GM12878 (cell line): Measurements from ENCODE around the gene ARRB2. TPM values are rescaled to one million over a fixed set of nuclear protein-coding genes. Genes with fewer than 3 reads are reported as not detected.

Source experiments
- ATAC-seq: fragments of 200-7000 bp; cut with Tn5 transposase; 3 replicates; pipeline ENCODE4 v1.9.1; 2020; ENCODE audit warnings: mild to moderate bottlenecking, moderate library complexity
- BruUV-seq: library from RNA; stranded (reverse); fragments of 400-500 nt; replicated peaks from 2 replicates; lab custom pipeline; 2021; lab: Mats Ljungman, UMichigan
- CTCF ChIA-PET: fragments of 300-600 bp; sonication (Branson Sonifier 250); formaldehyde crosslinking; extraction: SDS; loops from one replicate; lab custom pipeline; 2021; ENCODE audit warnings: inconsistent platforms; lab: Yijun Ruan, JAX
- POLR2A ChIA-PET: fragments of 350-600 bp; formaldehyde crosslinking; extraction: SDS; loops from one replicate; lab custom pipeline; 2021; ENCODE audit warnings: inconsistent platforms; lab: Charles Lee
- RAD21 ChIA-PET: fragments of 300-600 bp; sonication (Branson Sonifier 250); formaldehyde crosslinking; loops from one replicate; lab custom pipeline; 2023; ENCODE audit warnings: antibody characterized with exemption; ENCODE audit not compliant: unreplicated experiment; lab: Charles Lee
- SMC1A ChIA-PET: fragments of 300-600 bp; sonication (Branson Sonifier 250); formaldehyde crosslinking; loops from one replicate; lab custom pipeline; 2023; ENCODE audit not compliant: unreplicated experiment, uncharacterized antibody; lab: Charles Lee
- DNase-seq: peaks from one replicate; pipeline ENCODE4 v3.0.0-alpha.2; 2011; ENCODE audit warnings: low read depth, low spot score
- FAIRE-seq: peaks from 3 replicates; lab custom pipeline; 2011; peaks lifted over from hg19 to GRCh38; lab: Jason Lieb, UNC
- H2AFZ ChIP-seq: 2 replicates; pipeline ENCODE4 v1.6.0; 2011; ENCODE audit warnings: low read depth, low read length, control low read depth; ENCODE audit not compliant: control insufficient read depth
- H3K27ac ChIP-seq: 2 replicates; pipeline ENCODE4 v1.5.1; 2011; ENCODE audit warnings: control low read depth; ENCODE audit not compliant: control insufficient read depth, insufficient read depth
- H3K27me3 ChIP-seq, 2 experiments: replicated peaks in 1 of 2; 2 replicates each; pipeline versions ENCODE4 v1.6.0 to v1.6.1; 2011; ENCODE audit warnings: low read length in 1 of 2; ENCODE audit not compliant: control insufficient read depth in 2 of 2, insufficient read depth in 2 of 2
- H3K36me3 ChIP-seq, 2 experiments: 2 replicates each; pipeline ENCODE4 v1.5.1; 2011; ENCODE audit warnings: low read length in 1 of 2; ENCODE audit not compliant: control insufficient read depth in 2 of 2, insufficient read depth in 2 of 2
- H3K4me1 ChIP-seq: 2 replicates; pipeline ENCODE4 v1.6.1; 2011; ENCODE audit warnings: mild to moderate bottlenecking, low read length, moderate library complexity, mixed read lengths; ENCODE audit not compliant: control insufficient read depth, insufficient read depth
- H3K4me2 ChIP-seq: 2 replicates; pipeline ENCODE4 v1.6.0; 2011; ENCODE audit warnings: control low read depth; ENCODE audit not compliant: control insufficient read depth, insufficient read depth
- H3K4me3 ChIP-seq: fragments of 200-600 bp; sonication (generic); 2 replicates; pipeline ENCODE4 v1.5.1; 2016
- H3K79me2 ChIP-seq: 2 replicates; pipeline ENCODE4 v1.6.0; 2011; ENCODE audit warnings: low read length; ENCODE audit not compliant: control insufficient read depth, insufficient read depth
- H3K9ac ChIP-seq: 2 replicates; pipeline ENCODE4 v1.8.0; 2011; ENCODE audit warnings: low read length, control low read depth, mixed read lengths; ENCODE audit not compliant: control insufficient read depth, insufficient read depth
- H3K9me3 ChIP-seq: replicated peaks from 3 replicates; pipeline ENCODE4 v1.5.1; 2011; ENCODE audit warnings: mild to moderate bottlenecking, low read length; ENCODE audit not compliant: control insufficient read depth, insufficient read depth
- H4K20me1 ChIP-seq: 2 replicates; pipeline ENCODE4 v1.6.0; 2011; ENCODE audit not compliant: control insufficient read depth, insufficient read depth
- CBX5 ChIP-seq: sonication (generic); IDR thresholded peaks from 2 replicates; pipeline ENCODE4 v1.6.1; 2016; ENCODE audit warnings: low read depth, moderate library complexity, mild to moderate bottlenecking, inconsistent platforms
- DPF2 ChIP-seq: fragments of 450-650 bp; IDR thresholded peaks from 2 replicates; pipeline ENCODE4 v1.6.1; 2017; ENCODE audit warnings: mild to moderate bottlenecking
- EED ChIP-seq: sonication (generic); IDR thresholded peaks from 2 replicates; pipeline ENCODE4 v1.6.1; 2016; ENCODE audit warnings: antibody characterized with exemption, low read depth
- GATAD2B ChIP-seq: fragments of 450-650 bp; conservative IDR thresholded peaks from 2 replicates; pipeline ENCODE4 v1.6.1; 2017; ENCODE audit warnings: low read depth, mild to moderate bottlenecking, moderate library complexity
- IKZF2 ChIP-seq, 2 experiments: fragments of 450-650 bp; IDR thresholded peaks; 2 replicates each; pipeline ENCODE4 v1.6.1; 2017; ENCODE audit warnings: mild to moderate bottlenecking in 2 of 2, moderate library complexity in 2 of 2
- IRF4 ChIP-seq: IDR thresholded peaks from 2 replicates; pipeline ENCODE4 v1.6.1; 2011; ENCODE audit warnings: low read depth, low read length
- IRF5 ChIP-seq: fragments of 450-650 bp; IDR thresholded peaks from 2 replicates; pipeline ENCODE4 v1.6.1; 2017; ENCODE audit warnings: borderline replicate concordance
- KAT2A ChIP-seq: conservative IDR thresholded peaks from 2 replicates; pipeline ENCODE4 v1.6.1; 2011; ENCODE audit warnings: low read depth, low read length; ENCODE audit not compliant: control insufficient read depth
- RB1 ChIP-seq: fragments of 450-650 bp; formaldehyde crosslinking; IDR thresholded peaks from 2 replicates; pipeline ENCODE4 v1.6.1; 2017; ENCODE audit warnings: mild to moderate bottlenecking, borderline replicate concordance
- SIN3A ChIP-seq: IDR thresholded peaks from 2 replicates; pipeline ENCODE4 v1.6.1; 2012; ENCODE audit warnings: low read depth, low read length, improper control_type of control experiment
- SMAD5 ChIP-seq: IDR thresholded peaks from 2 replicates; pipeline ENCODE4 v1.6.1; 2016; ENCODE audit warnings: antibody characterized with exemption, low read depth
- SPI1 ChIP-seq: IDR thresholded peaks from 2 replicates; pipeline ENCODE4 v1.6.1; 2011; ENCODE audit warnings: low read depth, mild to moderate bottlenecking, low read length, moderate library complexity, borderline replicate concordance; ENCODE audit not compliant: insufficient read depth
- SUZ12 ChIP-seq: fragments of 200-600 bp; sonication (generic); IDR thresholded peaks from one replicate; pipeline ENCODE4 v1.6.1; 2018; ENCODE audit warnings: antibody characterized with exemption, mild to moderate bottlenecking; ENCODE audit not compliant: unreplicated experiment
- TARDBP ChIP-seq: IDR thresholded peaks from 2 replicates; pipeline ENCODE4 v1.6.1; 2016; ENCODE audit warnings: borderline replicate concordance
- USF1 ChIP-seq: IDR thresholded peaks from 2 replicates; pipeline ENCODE4 v1.6.1; 2011; ENCODE audit warnings: borderline replicate concordance, low read depth, mild to moderate bottlenecking, moderate library complexity, mixed read lengths, low read length; ENCODE audit not compliant: insufficient read depth; ENCODE audit errors: extremely low read length
- WRNIP1 ChIP-seq: IDR thresholded peaks from 2 replicates; pipeline ENCODE4 v1.6.1; 2011; ENCODE audit warnings: low read depth, low read length, improper control_type of control experiment, borderline replicate concordance
- YY1 ChIP-seq: IDR thresholded peaks from 2 replicates; pipeline ENCODE4 v1.6.1; 2011; ENCODE audit warnings: low read depth, mild to moderate bottlenecking, low read length
- ZBTB33 ChIP-seq: fragments of 450-650 bp; IDR thresholded peaks from 2 replicates; pipeline ENCODE4 v1.6.1; 2017; ENCODE audit warnings: mild to moderate bottlenecking
- ZNF384 ChIP-seq: IDR thresholded peaks from 2 replicates; pipeline ENCODE4 v1.6.1; 2012; ENCODE audit warnings: low read depth, mild to moderate bottlenecking, low read length, improper control_type of control experiment, borderline replicate concordance
- WGBS: methylation state at CpG from one replicate; pipeline ENCODE4 v1.1.6; 2016; ENCODE audit warnings: low lambda C conversion rate; ENCODE audit not compliant: insufficient replicate concordance, insufficient coverage; ENCODE audit errors: missing lambda C conversion rate; 5-methylcytosine and 5-hydroxymethylcytosine counted together
- in situ Hi-C: fragments of 300-500 bp; cut with MboI; formaldehyde crosslinking; loops from 9 replicates; pipeline ENCODE4 v1.14.3; 2018; ENCODE audit warnings: mixed read lengths
- intact Hi-C: fragments of 100-400 bp; cut with micrococcal nuclease; formaldehyde crosslinking; loops from one replicate; pipeline ENCODE4 v1.14.2; 2022; ENCODE audit not compliant: unreplicated experiment
- polyA plus RNA-seq, 11 experiments: library from polyadenylated mRNA; depleted of rRNA in 4 of 11; unstranded in 6 of 11; stranded (reverse) in 5 of 11; fragments of >200 nt; fragmentation: Nextera tagmentation in 4 of 11; fragmentation: Illumina TruSeq in 1 of 11; extraction: Ambion mirVana in 4 of 11; extraction: Trizol in 1 of 11; gene quantifications; 1 replicate in 1 of 11; 2 replicates in 10 of 11; pipeline versions ENCODE4 v1.2.1 to v1.2.3, GENCODE V29; 2011 to 2016; ENCODE audit warnings: inconsistent platforms in 2 of 11, missing spikeins in 2 of 11, low read depth in 1 of 11
- total RNA-seq, 4 experiments: library from RNA; depleted of rRNA in 3 of 4; stranded (reverse); fragments of >200 nt in 3 of 4; fragmentation: Illumina TruSeq in 1 of 4; extraction: Trizol in 1 of 4; gene quantifications; 2 replicates each; pipeline versions ENCODE4 v1.2.1 to v1.2.3, GENCODE V29; 2013 to 2021
- TF ChIP-seq, protein P1 (sequence below): IDR thresholded peaks from 2 replicates; pipeline ENCODE4 v1.6.1; 2011; ENCODE audit warnings: mild to moderate bottlenecking, low read depth, low read length, moderate library complexity; ENCODE audit not compliant: insufficient replicate concordance

ARRB2 gene
- total and polyA plus RNA-seq, 10 of the 15 experiments (the other 5 are each of a cell fraction or from before 2014, with no cell fraction given) = 6.5 to 75.2 (median 43.1) TPM

DNA sequence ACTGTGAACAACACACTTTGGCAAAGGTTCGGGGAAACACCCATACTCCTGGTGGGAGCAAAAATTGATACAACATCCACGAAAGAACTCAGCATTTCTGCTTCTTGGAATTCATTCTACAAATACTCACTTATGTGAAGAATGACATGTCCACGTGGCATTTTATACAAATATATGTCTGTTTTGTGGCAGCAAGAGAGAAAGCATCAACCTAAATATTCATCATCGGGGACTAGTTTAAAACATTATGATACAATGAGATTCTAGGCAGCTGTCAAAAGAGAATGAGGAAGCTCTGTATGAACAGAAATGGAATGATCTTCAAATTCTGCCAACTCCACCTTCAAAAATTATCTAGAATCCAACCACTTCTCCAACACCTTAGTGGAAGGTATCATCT is 43.3 kb upstream of the ARRB2 start (continued):
- TF ChIP-seq RB1 (no peak), SPI1 (no peak), YY1 (no peak), KAT2A (no peak), IRF4 (no peak), ZNF384 (no peak), ZBTB33 (no peak)
- TF ChIP-seq, all 136 proteins: peak for 0

GRCh38 chr17:4672055-4672630 is 38.3 kb upstream of the ARRB2 start:
- Histone ChIP-seq H3K4me1 (no peaks in the 10 kb centered on the region), H3K4me3 (no peak overlapping the region), H4K20me1 (no peaks in the 10 kb centered on the region), H3K79me2 (no peaks in the 10 kb centered on the region), H3K9ac (no peak overlapping the region), H3K36me3 (peaks cover 20 to 40% of the 10 kb centered on the region in 2 experiments; a peak in 3 of 4 replicates), H3K27ac (no peak overlapping the region), H3K27me3 (no peaks in the 10 kb centered on the region), H3K9me3 (no peaks in the 10 kb centered on the region), H2AFZ (no peak overlapping the region), H3K4me2 (no peak overlapping the region)
- no peak for ATAC-seq
- SMC1A ChIA-PET = no interaction called here
- FAIRE-seq = no peak
- DNase-seq = no peak
- CTCF ChIA-PET = no interaction called here
- POLR2A ChIA-PET = no interaction called here
- RAD21 ChIA-PET = no interaction called here
- intact Hi-C loops = no loop called here
- in situ Hi-C loops = no loop called here
- 98% methylated on average over 9 of the region's 9 CpGs for WGBS
- BruUV-seq = no TSS peak
- TF ChIP-seq WRNIP1 (no peak), SIN3A (no peak), SUZ12 (no peak), GATAD2B (no peak), IRF5 (no peak), SMAD5 (no peak), USF1 (no peak), TARDBP (no peak), IKZF2 (IDR thresholded peaks at IDR 0.05) (no peak), DPF2 (no peak), CBX5 (no peak), RB1 (no peak), EED (no peak)
- TF ChIP-seq, protein P1, sequence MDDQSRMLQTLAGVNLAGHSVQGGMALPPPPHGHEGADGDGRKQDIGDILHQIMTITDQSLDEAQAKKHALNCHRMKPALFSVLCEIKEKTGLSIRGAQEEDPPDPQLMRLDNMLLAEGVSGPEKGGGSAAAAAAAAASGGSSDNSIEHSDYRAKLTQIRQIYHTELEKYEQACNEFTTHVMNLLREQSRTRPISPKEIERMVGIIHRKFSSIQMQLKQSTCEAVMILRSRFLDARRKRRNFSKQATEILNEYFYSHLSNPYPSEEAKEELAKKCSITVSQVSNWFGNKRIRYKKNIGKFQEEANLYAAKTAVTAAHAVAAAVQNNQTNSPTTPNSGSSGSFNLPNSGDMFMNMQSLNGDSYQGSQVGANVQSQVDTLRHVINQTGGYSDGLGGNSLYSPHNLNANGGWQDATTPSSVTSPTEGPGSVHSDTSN = no peak
